ENCODE measurements around the gene LGALS7. TPM values are rescaled to one million over a fixed set of nuclear protein-coding genes. Genes with fewer than 3 reads are reported as not detected.
"Not testable (repeated sequence)": the region's sequence is repeated elsewhere in the genome, so short reads cannot be mapped to it uniquely, and the experiment has no call there.

Gene LGALS7
- total RNA-seq, result not detected
- long read RNA-seq, result 0 reads

- ATAC-seq, result no peak
- intact Hi-C loops (cut with micrococcal nuclease), result no loop called here
- no peak for DNase-seq
Measured at GRCh38 chr19:38773469-38774177, at the start of gene LGALS7. Gene LGALS7, minus strand, starts transcription at chr19:38773517. Its CDS starts 25 bp downstream, at chr19:38773492.

DNA sequence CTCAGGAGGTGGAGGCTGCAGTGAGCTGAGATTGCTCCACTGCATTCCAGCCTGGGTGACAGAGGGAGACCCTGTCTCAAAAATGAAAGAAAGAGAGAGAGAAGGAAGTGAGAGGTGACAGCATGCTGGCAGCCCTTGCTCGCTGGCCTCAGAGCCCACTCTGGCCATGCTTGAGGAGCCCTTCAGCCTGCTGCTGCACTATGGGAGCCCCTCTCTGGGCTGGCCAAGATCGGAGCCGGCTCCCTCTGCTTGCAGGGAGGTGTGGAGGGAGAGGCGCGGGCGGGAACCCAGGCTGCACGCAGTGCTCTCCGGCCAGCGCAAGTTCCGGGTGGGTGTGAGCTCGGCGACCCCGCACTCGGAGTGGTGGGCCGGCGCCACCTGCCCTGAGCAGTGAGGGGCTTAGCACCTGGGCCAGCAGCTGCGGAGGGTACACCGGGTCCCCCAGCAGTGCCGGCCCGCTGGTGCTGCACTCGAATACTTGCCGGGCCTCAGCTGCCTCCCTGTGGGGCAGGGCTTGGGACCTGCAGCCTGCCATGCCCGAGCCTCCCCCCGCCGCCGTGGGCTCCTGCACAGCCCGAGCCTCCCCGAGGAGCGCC is 48.0 kb upstream of the LGALS7 start:
- ATAC-seq; DNase-seq; intact Hi-C loops (cut with micrococcal nuclease): not testable (repeated sequence)

DNA sequence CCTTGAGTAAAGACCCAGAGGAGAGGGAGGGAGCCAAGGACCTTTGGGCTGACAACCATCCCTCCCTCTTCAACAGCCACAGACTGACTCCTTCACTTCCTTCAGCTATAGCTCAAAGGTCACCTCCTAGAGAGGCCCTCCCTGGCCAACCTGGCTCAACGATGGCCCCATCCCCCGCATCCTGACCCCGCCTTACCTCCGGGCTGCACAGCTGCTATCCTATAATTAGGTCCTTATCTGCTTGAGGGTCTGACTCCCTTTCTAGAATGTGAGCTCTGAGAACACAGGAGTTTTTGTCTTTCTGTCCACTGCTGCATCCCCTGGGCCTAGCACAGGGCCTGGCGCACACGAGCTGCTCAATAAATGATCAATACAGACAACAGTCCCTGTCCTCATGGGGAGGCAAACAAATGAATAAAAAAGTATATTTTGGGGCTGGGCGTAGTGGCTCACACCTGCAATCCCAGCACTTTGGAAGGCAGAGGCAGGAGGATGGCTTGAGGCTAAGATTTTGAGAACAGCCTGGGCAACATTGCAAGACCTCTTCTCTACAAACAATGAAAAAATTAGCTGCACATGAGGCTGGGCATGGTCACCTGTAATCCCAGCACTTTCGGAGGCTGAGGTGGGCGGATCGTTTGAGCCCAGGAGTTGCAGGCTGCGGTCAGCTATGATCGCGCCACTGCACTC is 46.1 kb upstream of the LGALS7 start:
- intact Hi-C loops (cut with micrococcal nuclease), result no loop called here
- DNase-seq (peak; percentile 66), ATAC-seq (peak; percentile 84)

- intact Hi-C loops (cut with micrococcal nuclease), result no loop called here
- no peak for DNase-seq
- ATAC-seq, result no peak
Measured at GRCh38 chr19:38817081-38817480, 43.8 kb upstream of the LGALS7 start.

DNA sequence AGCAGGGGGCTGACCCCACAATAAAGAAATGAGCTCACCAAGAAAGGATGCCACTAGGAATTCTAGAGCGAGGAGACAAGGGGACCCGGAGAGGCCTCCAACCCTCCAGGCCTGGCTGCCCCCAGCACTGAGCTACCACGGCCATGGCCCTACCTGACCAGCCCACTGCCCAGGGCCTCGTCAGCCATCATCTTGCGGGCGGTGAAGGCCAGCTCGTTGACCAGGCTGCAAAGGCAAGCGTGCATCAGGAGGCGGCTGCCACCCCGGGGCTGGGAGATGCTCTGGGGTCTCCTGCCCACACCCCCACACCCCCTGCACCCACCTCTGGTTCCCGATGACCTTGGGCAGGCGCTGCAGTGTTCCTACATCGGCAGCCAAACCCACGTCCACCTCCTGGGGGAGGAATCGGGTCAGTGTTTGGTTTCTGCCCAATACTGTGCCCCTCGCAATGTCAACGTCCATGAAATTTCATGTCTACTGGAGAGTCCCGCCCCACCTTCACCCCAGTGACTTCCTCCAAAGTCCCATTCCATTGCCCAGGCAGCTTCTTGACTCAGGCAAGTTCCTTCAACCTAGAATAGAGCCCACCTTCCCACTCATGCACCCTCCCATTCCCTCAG is 42.9 kb upstream of the LGALS7 start:
- DNase-seq (no peak), ATAC-seq (no peak)
- intact Hi-C loops (cut with micrococcal nuclease), result no loop called here

DNA sequence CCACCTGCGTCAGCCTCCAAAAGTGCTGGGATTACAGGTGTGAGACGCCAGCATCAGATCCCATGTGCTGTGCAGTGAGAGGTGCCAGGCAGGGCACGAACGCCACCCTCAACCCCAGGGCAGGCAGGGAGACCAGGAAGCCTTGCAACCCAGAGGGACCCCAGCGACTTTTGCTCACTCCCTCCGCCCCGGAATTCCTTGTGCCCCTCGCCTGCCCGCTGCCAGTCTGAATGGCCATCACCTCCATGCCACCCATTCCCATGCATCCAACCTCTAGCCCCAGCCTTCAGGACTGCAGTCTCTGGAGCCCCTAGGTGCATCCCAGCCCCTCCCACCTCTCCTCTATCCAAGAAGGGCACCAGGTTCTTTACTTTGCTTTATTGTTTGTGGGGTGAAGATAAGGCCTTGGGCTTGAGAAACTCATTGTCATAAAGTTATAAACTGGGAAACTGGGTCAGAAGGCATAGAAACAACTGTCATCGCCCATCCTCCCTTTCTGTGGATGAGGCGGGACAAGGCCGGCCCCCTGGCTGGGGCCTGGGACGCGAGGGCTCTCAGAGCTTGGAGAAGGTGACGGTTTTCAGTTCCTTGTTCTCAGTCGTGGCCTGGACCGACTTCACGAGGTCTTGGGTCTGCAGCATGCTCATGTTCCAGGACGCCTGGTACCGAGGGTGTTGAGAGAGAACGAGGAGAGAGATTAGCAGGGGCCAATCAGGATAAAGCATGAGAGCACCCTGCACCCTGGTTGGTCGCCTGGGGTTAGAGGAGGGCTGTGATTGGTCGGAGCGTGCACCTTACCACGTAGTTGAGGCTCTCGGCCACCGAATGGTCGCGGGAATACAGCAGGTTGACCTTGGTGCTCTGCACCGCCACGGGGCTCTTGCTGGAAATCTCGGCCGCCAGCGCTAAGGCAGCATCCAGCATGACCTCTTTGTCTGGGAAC is 42.0 kb upstream of the LGALS7 start:
- no peak for DNase-seq
- intact Hi-C loops (cut with micrococcal nuclease), result no loop called here
- ATAC-seq, result no peak

GRCh38 chr19:38813932-38814331 is 40.6 kb upstream of the LGALS7 start:
- not testable (repeated sequence) for DNase-seq, ATAC-seq

DNA sequence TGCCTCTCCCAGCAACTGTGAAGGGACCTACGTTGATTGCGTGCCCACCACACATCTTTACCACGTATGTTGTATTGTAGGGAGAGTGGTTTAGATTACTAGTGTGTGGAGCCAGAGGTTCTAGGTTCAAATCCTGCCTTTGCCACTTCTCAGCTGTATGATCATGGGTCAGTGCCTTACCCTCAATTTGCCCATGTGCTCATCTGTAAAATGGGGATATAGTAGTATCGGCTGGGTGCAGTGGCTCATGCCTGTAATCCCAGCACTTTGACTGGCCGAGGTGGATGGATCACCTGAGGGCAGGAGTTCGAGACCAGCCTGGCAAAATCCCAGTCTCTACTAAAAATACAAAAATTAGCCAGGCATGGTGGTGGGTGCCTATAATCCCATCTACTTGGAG is 40.0 kb upstream of the LGALS7 start:
- intact Hi-C loops (cut with micrococcal nuclease), result no loop called here
- no peak for DNase-seq
- no peak for ATAC-seq

More at GRCh38 chr19:38813932-38814331, 40.6 kb upstream of the LGALS7 start:
- intact Hi-C loops (cut with micrococcal nuclease), result not testable (repeated sequence)

GRCh38 chr19:38812841-38813320 is 39.6 kb upstream of the LGALS7 start, which contains the start of gene LGALS4:
Gene LGALS4, minus strand, starts transcription at chr19:38812945. Its CDS starts 59 bp downstream, at chr19:38812886.
- ATAC-seq (peak; percentile 76), DNase-seq (peak; percentile 43)
- intact Hi-C loops (cut with micrococcal nuclease), result no loop called here

- ATAC-seq (no peak), DNase-seq (no peak)
- intact Hi-C loops (cut with micrococcal nuclease), result no loop called here
Measured at GRCh38 chr19:38812009-38812840, 38.9 kb upstream of the LGALS7 start.

DNA sequence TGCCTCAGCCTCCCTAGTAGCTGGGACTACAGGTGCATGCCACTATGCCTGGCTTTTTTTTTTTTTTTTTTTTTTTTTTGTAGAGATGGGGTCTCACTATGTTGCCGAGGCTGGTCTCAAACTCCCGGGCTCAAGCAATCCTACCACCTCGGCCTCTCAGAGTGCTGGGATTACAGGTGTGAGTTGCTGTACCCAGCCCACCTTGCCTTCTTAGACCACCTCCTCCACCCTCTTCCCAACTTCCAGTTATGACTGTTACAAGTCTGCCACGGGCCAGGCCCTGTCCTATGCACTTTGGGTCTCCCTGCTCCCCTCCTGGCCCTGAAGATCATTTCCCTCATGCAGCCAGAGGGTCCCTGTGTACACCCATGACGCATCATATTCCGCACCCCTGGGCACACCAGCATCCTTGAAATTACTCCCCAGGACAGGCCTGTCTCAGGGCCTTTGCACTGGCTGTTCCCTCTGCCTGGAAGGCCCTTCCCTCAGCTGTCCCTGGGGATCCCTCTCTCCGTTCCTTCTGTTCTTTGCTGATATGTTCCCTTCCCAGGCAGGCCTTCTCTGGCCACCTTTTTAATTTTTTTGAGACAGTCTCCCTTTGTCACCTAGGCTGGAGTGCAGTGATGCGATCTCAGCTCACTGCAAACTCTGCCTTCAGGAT is 36.4 kb upstream of the LGALS7 start:
- ATAC-seq (no peak), DNase-seq (no peak)
- intact Hi-C loops (cut with micrococcal nuclease), result no loop called here

- DNase-seq (no peak), ATAC-seq (no peak)
- intact Hi-C loops (cut with micrococcal nuclease), result no loop called here
Measured at GRCh38 chr19:38808741-38809140, 35.4 kb upstream of the LGALS7 start.

GRCh38 chr19:38807374-38808098 is 34.2 kb upstream of the LGALS7 start:
- DNase-seq; ATAC-seq; intact Hi-C loops (cut with micrococcal nuclease): not testable (repeated sequence)

GRCh38 chr19:38806371-38806770 is 33.1 kb upstream of the LGALS7 start:
- no peak for ATAC-seq
- intact Hi-C loops (cut with micrococcal nuclease), result no loop called here
- no peak for DNase-seq

- intact Hi-C loops (cut with micrococcal nuclease), result no loop called here
- no peak for ATAC-seq
- no peak for DNase-seq
Measured at GRCh38 chr19:38805180-38805579, 31.9 kb upstream of the LGALS7 start.

- intact Hi-C loops (cut with micrococcal nuclease), result no loop called here
- DNase-seq (no peak), ATAC-seq (no peak)
Measured at GRCh38 chr19:38803543-38803942, 30.2 kb upstream of the LGALS7 start.
